ENCODE results near the gene CXCR4. TPM values are rescaled to one million over a fixed set of nuclear protein-coding genes. Genes with fewer than 3 reads are reported as not detected.

Gene CXCR4
- total RNA-seq, 1 experiment from 2014 or later = 1.5 TPM

- no peaks in the 10 kb centered on the region for H3K4me1 ChIP-seq (ENCODE audit: insufficient read depth, low read length, poor library complexity, severe bottlenecking)
- no peak overlapping the region for H3K27ac ChIP-seq (ENCODE audit: low read depth, low read length, poor library complexity, severe bottlenecking)
- no peak overlapping the region for H3K4me3 ChIP-seq (ENCODE audit: low read depth, low read length, poor library complexity, severe bottlenecking)
- POLR2A ChIA-PET (ENCODE audit: low non-redundant PET) = no interaction called here
- H3K27me3 ChIP-seq (replicated peaks; ENCODE audit: insufficient read depth, low read depth, low read length, poor library complexity) = peaks cover 43% of the 10 kb centered on the region
- no peaks in the 10 kb centered on the region for H3K36me3 ChIP-seq (ENCODE audit: insufficient read depth, low read length, poor library complexity, severe bottlenecking)
- BruUV-seq (replicated peaks) = no TSS peak
- intact Hi-C loops (cut with micrococcal nuclease; ENCODE audit: unreplicated experiment) = no loop called here
- no peak for DNase-seq (ENCODE audit: low spot score)
- CTCF ChIA-PET = no interaction called here
- H3K9me3 ChIP-seq (ENCODE audit: low read depth, low read length, poor library complexity, severe bottlenecking) = no peaks in the 10 kb centered on the region
- TF ChIP-seq CTCF (conservative IDR thresholded peaks at IDR 0.05; ENCODE audit: low read depth, low read length) (no peak), EZH2 (IDR thresholded peaks at IDR 0.05; ENCODE audit: borderline replicate concordance, low read depth, low read length, poor library complexity, severe bottlenecking) (no peak)
Observed at GRCh38 chr2:136129601-136130000, 11.7 kb upstream of the CXCR4 start.

- CTCF ChIA-PET = no interaction called here
Observed at GRCh38 chr2:136128905-136129304, 11.0 kb upstream of the CXCR4 start.

DNA sequence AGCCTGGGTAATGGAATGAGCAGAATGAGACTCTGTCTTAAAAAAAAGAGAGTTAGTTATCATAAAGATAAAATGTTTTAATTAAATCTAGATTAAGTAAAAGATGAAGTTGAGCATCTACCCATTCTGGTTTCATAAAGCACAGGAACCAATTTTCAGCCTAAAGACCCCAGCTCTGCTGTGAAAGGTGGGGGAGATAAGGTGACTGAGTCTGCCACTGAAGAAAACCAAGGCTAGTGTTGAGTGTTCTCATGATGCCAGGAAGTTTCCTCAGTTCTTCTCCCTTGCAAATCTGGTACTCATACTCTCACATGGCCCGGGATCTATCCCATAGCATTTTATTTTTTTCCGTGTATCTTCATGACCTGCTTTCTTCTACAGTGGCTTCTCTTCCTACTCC lies 10.4 kb upstream of the CXCR4 start:
- intact Hi-C loops (cut with micrococcal nuclease; ENCODE audit: unreplicated experiment) = no loop called here
- Histone ChIP-seq H3K27me3 (replicated peaks; ENCODE audit: insufficient read depth, low read depth, low read length, poor library complexity) (peaks cover 47% of the 10 kb centered on the region), H3K36me3 (ENCODE audit: insufficient read depth, low read length, poor library complexity, severe bottlenecking) (no peaks in the 10 kb centered on the region), H3K4me1 (ENCODE audit: insufficient read depth, low read length, poor library complexity, severe bottlenecking) (no peaks in the 10 kb centered on the region), H3K27ac (ENCODE audit: low read depth, low read length, poor library complexity, severe bottlenecking) (no peak overlapping the region), H3K9me3 (ENCODE audit: low read depth, low read length, poor library complexity, severe bottlenecking) (no peaks in the 10 kb centered on the region), H3K4me3 (ENCODE audit: low read depth, low read length, poor library complexity, severe bottlenecking) (no peak overlapping the region)
- no peak for DNase-seq (ENCODE audit: low spot score)
- POLR2A ChIA-PET (ENCODE audit: low non-redundant PET) = no interaction called here
- no peak for TF ChIP-seq EZH2 (IDR thresholded peaks at IDR 0.05; ENCODE audit: borderline replicate concordance, low read depth, low read length, poor library complexity, severe bottlenecking)
- TF ChIP-seq CTCF (conservative IDR thresholded peaks at IDR 0.05; ENCODE audit: low read depth, low read length) = no peak
- CTCF ChIA-PET = no interaction called here
- no TSS peak for BruUV-seq (replicated peaks)

More at GRCh38 chr2:136128905-136129304, 11.0 kb upstream of the CXCR4 start:
- Histone ChIP-seq H3K36me3 (ENCODE audit: insufficient read depth, low read length, poor library complexity, severe bottlenecking) (no peaks in the 10 kb centered on the region), H3K4me1 (ENCODE audit: insufficient read depth, low read length, poor library complexity, severe bottlenecking) (no peaks in the 10 kb centered on the region), H3K27me3 (replicated peaks; ENCODE audit: insufficient read depth, low read depth, low read length, poor library complexity) (peaks cover 47% of the 10 kb centered on the region), H3K27ac (ENCODE audit: low read depth, low read length, poor library complexity, severe bottlenecking) (no peak overlapping the region), H3K4me3 (ENCODE audit: low read depth, low read length, poor library complexity, severe bottlenecking) (no peak overlapping the region), H3K9me3 (ENCODE audit: low read depth, low read length, poor library complexity, severe bottlenecking) (no peaks in the 10 kb centered on the region)
- POLR2A ChIA-PET (ENCODE audit: low non-redundant PET) = no interaction called here
- no peak for DNase-seq (ENCODE audit: low spot score)
- TF ChIP-seq EZH2 (IDR thresholded peaks at IDR 0.05; ENCODE audit: borderline replicate concordance, low read depth, low read length, poor library complexity, severe bottlenecking) (no peak), CTCF (conservative IDR thresholded peaks at IDR 0.05; ENCODE audit: low read depth, low read length) (no peak)
- intact Hi-C loops (cut with micrococcal nuclease; ENCODE audit: unreplicated experiment) = no loop called here
- BruUV-seq (replicated peaks) = no TSS peak

Data from A673 (cell line).